ENCODE results near the gene RGMB.
"Not testable (repeated sequence)": the region's sequence is repeated elsewhere in the genome, so short reads cannot be mapped to it uniquely, and the experiment has no call there.

Gene RGMB

DNA sequence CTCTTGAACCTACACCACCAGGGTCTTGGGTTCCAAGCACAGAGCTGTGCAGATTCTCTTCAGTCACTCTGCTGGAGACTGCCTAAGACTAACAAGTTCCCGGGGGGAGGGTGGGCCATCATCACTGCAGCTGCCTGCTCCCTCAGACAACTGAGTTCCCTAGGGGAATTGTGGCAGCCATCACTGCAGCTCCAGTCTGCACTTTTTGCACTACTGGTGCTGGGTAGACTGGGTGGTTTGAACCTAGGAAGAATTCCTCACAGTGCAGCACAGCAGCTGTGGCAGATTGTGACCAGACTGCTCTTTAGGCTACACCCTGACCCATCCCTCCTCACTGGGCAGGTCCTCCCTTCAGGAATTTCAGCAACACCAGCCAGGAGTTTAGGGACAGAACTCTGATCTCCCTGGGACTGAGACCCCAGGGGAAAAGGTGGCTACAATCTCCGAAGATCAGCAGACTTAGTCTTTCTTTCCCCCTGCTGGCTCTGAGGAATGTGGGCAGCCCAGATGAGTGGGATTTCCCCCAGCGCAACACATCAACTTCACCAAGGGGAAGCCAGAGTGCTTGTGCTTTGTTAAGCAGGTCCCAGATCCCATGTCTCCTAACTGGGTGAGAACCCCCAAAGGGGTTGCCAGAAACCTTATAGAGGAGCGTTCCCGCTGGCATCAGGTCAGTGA is 30.9 kb upstream of the RGMB start:
- no peaks in the 10 kb centered on the region for H3K9me3 ChIP-seq (ENCODE audit: control insufficient read depth, low read length)
- H3K27ac ChIP-seq (ENCODE audit: insufficient read depth, low read depth, low read length, poor library complexity, severe bottlenecking), result no peak overlapping the region
- no peak overlapping the region for H3K4me3 ChIP-seq (ENCODE audit: insufficient read depth, low read depth, low read length)
- WGBS, 2 experiments, result 87 to 91% methylated on average over 5 of the region's 5 CpGs
- no peaks in the 10 kb centered on the region for H3K36me3 ChIP-seq (ENCODE audit: control insufficient read depth, insufficient read depth, low read length)
- peaks cover 5% of the 10 kb centered on the region for H3K4me1 ChIP-seq (ENCODE audit: control insufficient read depth, insufficient read depth, low read length)
- no peaks in the 10 kb centered on the region for H3K27me3 ChIP-seq (ENCODE audit: control insufficient read depth, insufficient read depth, low read length, poor library complexity, severe bottlenecking)

DNA sequence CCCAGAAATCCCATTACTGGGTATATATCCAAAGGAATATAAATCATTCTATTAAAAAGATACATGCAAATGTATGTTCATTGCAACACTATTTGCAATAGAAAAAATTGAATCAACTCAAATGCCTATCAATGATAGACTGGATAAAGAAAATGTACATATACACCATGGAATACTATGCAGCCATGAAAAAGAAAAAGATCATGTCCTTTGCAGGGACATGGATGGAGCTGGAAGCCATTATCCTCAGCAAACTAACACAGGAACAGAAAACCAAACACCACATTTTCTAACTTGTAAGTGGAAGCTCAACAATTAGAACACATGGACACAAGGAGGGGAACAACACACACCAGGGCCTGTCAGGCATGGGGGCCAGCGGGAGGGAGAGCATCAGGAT is 25.2 kb upstream of the RGMB start:
- not testable (repeated sequence) for H3K27me3 ChIP-seq (ENCODE audit: control insufficient read depth, insufficient read depth, low read length, poor library complexity, severe bottlenecking); H3K27ac ChIP-seq (ENCODE audit: insufficient read depth, low read depth, low read length, poor library complexity, severe bottlenecking); H3K36me3 ChIP-seq (ENCODE audit: control insufficient read depth, insufficient read depth, low read length); H3K9me3 ChIP-seq (ENCODE audit: control insufficient read depth, low read length); H3K4me3 ChIP-seq (ENCODE audit: insufficient read depth, low read depth, low read length); H3K4me1 ChIP-seq (ENCODE audit: control insufficient read depth, insufficient read depth, low read length)
- 76 to 100% methylated on average over 1 of the region's 1 CpG for WGBS, 2 experiments

DNA sequence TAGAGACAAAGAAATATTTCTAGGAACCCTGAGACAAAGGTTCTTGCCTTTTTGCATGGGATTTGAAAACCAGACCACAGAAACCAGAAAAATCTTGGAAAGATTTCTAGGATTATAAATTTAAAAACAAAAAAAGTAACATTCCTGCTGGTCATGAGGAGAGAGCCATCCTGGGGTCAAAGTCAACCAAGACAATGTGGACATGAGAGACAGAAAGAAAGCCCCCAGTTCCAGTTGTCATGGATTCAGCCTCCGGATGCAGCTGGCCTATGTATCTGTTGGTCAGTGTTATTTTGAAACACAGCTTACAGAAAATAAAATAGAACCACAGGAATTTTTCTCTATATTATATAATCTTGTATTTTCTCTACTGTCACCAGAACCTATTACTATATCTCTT is 24.4 kb upstream of the RGMB start:
- no peak overlapping the region for H3K27ac ChIP-seq (ENCODE audit: insufficient read depth, low read depth, low read length, poor library complexity, severe bottlenecking)

DNA sequence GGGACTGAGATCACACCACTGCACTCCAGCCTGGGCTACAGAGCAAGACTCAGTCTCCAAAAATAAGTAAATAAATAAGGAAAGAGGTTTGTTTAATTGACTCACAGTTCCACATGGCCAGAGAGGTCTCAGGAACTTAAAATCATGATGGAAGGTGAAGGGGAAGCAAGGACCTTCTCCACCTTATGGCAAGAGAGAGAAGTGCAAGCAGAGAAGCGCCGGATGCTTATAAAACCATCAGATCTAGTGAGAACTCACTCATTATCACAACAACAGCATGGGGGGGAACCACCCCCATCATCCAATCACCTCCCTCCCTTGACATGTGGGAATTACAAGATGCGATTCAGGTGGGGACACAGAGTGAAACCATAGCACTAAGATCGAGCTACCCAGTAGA is 22.8 kb upstream of the RGMB start:
- no peak overlapping the region for H3K27ac ChIP-seq (ENCODE audit: insufficient read depth, low read depth, low read length, poor library complexity, severe bottlenecking)
- no peak overlapping the region for H3K4me3 ChIP-seq (ENCODE audit: insufficient read depth, low read depth, low read length)
- H3K36me3 ChIP-seq (ENCODE audit: control insufficient read depth, insufficient read depth, low read length), result no peaks in the 10 kb centered on the region
- no peaks in the 10 kb centered on the region for H3K27me3 ChIP-seq (ENCODE audit: control insufficient read depth, insufficient read depth, low read length, poor library complexity, severe bottlenecking)
- 84 to 94% methylated on average over 4 of the region's 4 CpGs for WGBS, 2 experiments
- H3K4me1 ChIP-seq (ENCODE audit: control insufficient read depth, insufficient read depth, low read length), result no peaks in the 10 kb centered on the region
- no peaks in the 10 kb centered on the region for H3K9me3 ChIP-seq (ENCODE audit: control insufficient read depth, low read length)

More for the DNA sequence above, 24.4 kb upstream of the RGMB start:
- Histone ChIP-seq H3K4me3 (ENCODE audit: insufficient read depth, low read depth, low read length) (no peak overlapping the region), H3K36me3 (ENCODE audit: control insufficient read depth, insufficient read depth, low read length) (no peaks in the 10 kb centered on the region), H3K9me3 (ENCODE audit: control insufficient read depth, low read length) (no peaks in the 10 kb centered on the region), H3K4me1 (ENCODE audit: control insufficient read depth, insufficient read depth, low read length) (no peaks in the 10 kb centered on the region), H3K27me3 (ENCODE audit: control insufficient read depth, insufficient read depth, low read length, poor library complexity, severe bottlenecking) (no peaks in the 10 kb centered on the region)
- 86% methylated on average over 1 of the region's 1 CpG; no CpG with 5 or more reads in 1 of the 2 experiments for whole genome bisulfite sequencing, 2 experiments

DNA sequence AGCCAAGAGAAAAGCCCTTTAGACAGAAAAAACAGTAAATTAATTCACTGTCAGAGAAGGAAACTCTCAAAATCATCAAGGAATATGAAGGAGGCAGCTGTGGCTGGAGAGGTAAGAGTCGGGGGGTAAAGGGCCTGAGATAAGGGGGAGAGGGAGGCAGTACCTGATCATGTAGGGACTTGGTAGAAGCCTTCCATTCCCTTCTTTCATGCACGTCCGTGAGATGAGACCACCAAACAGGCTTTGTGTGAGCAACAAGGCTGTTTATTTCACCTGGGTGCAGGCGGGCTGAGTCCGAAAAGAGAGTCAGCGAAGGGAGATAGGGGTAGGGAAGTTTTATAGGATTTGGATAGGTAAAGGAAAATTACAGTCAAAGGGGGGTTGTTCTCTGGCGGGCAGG is 21.1 kb upstream of the RGMB start:
- H3K36me3 ChIP-seq (ENCODE audit: control insufficient read depth, insufficient read depth, low read length); H3K27ac ChIP-seq (ENCODE audit: insufficient read depth, low read depth, low read length, poor library complexity, severe bottlenecking); H3K27me3 ChIP-seq (ENCODE audit: control insufficient read depth, insufficient read depth, low read length, poor library complexity, severe bottlenecking); H3K9me3 ChIP-seq (ENCODE audit: control insufficient read depth, low read length); H3K4me1 ChIP-seq (ENCODE audit: control insufficient read depth, insufficient read depth, low read length); H3K4me3 ChIP-seq (ENCODE audit: insufficient read depth, low read depth, low read length): not testable (repeated sequence)
- WGBS, 2 experiments, result 79 to 85% methylated on average over 7 of the region's 7 CpGs

DNA sequence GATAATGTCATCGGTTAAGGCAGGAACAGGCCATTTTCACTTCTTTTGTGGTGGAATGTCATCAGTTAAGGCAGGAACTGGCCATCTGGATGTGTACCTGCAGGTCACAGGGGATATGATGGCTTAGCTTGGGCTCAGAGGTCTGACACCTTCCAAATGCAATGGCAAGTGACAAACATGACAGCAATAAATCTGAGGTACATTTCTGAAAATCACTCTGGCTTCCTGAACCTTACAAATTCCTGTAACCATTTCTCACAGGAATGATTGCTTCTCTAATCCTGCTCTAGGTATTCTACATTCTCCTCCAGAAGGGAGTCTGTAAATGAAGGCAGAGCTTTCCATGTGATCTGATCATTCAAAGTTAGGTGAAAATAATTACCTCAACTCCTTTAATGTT is 20.7 kb upstream of the RGMB start:
- not testable (repeated sequence) for H3K36me3 ChIP-seq (ENCODE audit: control insufficient read depth, insufficient read depth, low read length); H3K4me1 ChIP-seq (ENCODE audit: control insufficient read depth, insufficient read depth, low read length); H3K27ac ChIP-seq (ENCODE audit: insufficient read depth, low read depth, low read length, poor library complexity, severe bottlenecking); H3K4me3 ChIP-seq (ENCODE audit: insufficient read depth, low read depth, low read length); H3K27me3 ChIP-seq (ENCODE audit: control insufficient read depth, insufficient read depth, low read length, poor library complexity, severe bottlenecking); H3K9me3 ChIP-seq (ENCODE audit: control insufficient read depth, low read length)
- 67 to 80% methylated on average over 1 of the region's 1 CpG for WGBS, 2 experiments

DNA sequence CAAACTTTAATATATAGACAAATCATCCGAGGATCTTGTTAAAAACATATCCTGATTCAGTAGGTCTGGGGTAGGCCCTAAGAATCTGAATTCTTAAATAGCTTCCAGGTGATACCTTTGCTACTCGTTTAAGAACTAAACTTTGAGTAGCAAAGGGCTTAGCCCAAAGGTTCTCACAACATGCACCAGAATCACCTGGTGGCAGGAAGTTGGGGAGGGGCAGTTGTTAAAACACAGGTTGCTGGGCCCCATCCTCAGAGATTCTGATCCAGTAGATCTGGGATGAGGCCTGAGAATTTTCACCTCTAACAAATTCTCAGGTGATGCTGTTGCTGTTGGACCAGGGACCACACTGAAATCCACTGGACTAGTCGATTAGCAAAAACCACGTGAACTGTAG is 20.0 kb upstream of the RGMB start:
- Histone ChIP-seq H3K27me3 (ENCODE audit: control insufficient read depth, insufficient read depth, low read length, poor library complexity, severe bottlenecking) (no peaks in the 10 kb centered on the region), H3K9me3 (ENCODE audit: control insufficient read depth, low read length) (no peaks in the 10 kb centered on the region), H3K4me1 (ENCODE audit: control insufficient read depth, insufficient read depth, low read length) (no peaks in the 10 kb centered on the region), H3K4me3 (ENCODE audit: insufficient read depth, low read depth, low read length) (no peak overlapping the region), H3K27ac (ENCODE audit: insufficient read depth, low read depth, low read length, poor library complexity, severe bottlenecking) (no peak overlapping the region), H3K36me3 (ENCODE audit: control insufficient read depth, insufficient read depth, low read length) (no peaks in the 10 kb centered on the region)
- WGBS, 2 experiments, result 86 to 93% methylated on average over 4 of the region's 4 CpGs

DNA sequence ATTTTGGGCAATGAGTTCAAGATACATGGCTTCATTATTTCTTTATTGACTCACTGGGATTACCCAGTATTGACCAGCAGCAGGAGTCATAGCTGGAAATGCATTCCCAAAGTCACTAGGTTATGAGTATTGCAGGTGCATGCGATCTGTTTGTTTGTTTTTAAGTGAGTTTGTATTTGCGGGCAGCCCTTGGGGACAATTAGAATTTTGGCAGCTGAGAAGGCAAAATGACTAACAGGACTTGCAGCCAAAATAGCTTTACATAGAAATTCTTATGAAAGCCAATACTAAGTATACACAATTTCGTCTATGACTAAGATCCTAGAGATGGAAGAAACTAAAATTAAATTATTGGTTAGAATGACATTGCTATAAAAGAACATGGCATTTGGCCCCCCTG is 18.1 kb upstream of the RGMB start:
- 92 to 100% methylated on average over 2 to 3 of the region's 3 CpGs for WGBS, 2 experiments
- H3K27me3 ChIP-seq (ENCODE audit: control insufficient read depth, insufficient read depth, low read length, poor library complexity, severe bottlenecking), result no peaks in the 10 kb centered on the region
- no peaks in the 10 kb centered on the region for H3K9me3 ChIP-seq (ENCODE audit: control insufficient read depth, low read length)

DNA sequence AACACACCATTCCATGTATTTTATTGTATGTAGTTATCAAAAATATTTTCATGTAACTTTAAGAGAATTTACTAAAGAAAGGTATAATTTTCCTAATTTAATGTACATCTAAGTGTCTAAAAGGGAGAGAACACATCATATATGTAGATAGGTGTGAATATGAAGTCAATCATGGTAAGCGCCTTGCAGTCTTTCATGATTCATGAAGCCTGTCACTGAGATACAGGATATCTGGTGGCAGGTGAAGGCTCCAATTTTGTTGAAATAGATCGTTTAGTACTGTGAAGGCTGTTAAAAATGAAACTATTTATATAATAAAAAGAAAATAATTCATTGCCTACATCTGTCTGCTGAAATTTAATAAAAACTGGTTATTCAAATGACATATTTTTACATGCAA is 15.5 kb upstream of the RGMB start:
- no peaks in the 10 kb centered on the region for H3K9me3 ChIP-seq (ENCODE audit: control insufficient read depth, low read length)
- H3K27me3 ChIP-seq (ENCODE audit: control insufficient read depth, insufficient read depth, low read length, poor library complexity, severe bottlenecking), result no peaks in the 10 kb centered on the region
- peaks cover 1% of the 10 kb centered on the region for H3K4me1 ChIP-seq (ENCODE audit: control insufficient read depth, insufficient read depth, low read length)
- H3K27ac ChIP-seq (ENCODE audit: insufficient read depth, low read depth, low read length, poor library complexity, severe bottlenecking), result no peak overlapping the region
- 100% methylated on average over 1 of the region's 2 CpGs for WGBS, 2 experiments
- no peak overlapping the region for H3K4me3 ChIP-seq (ENCODE audit: insufficient read depth, low read depth, low read length)
- no peaks in the 10 kb centered on the region for H3K36me3 ChIP-seq (ENCODE audit: control insufficient read depth, insufficient read depth, low read length)

More for the DNA sequence above, 18.1 kb upstream of the RGMB start:
- H3K4me3 ChIP-seq (ENCODE audit: insufficient read depth, low read depth, low read length), result no peak overlapping the region
- H3K27ac ChIP-seq (ENCODE audit: insufficient read depth, low read depth, low read length, poor library complexity, severe bottlenecking), result no peak overlapping the region
- H3K36me3 ChIP-seq (ENCODE audit: control insufficient read depth, insufficient read depth, low read length), result no peaks in the 10 kb centered on the region
- H3K4me1 ChIP-seq (ENCODE audit: control insufficient read depth, insufficient read depth, low read length), result no peaks in the 10 kb centered on the region

DNA sequence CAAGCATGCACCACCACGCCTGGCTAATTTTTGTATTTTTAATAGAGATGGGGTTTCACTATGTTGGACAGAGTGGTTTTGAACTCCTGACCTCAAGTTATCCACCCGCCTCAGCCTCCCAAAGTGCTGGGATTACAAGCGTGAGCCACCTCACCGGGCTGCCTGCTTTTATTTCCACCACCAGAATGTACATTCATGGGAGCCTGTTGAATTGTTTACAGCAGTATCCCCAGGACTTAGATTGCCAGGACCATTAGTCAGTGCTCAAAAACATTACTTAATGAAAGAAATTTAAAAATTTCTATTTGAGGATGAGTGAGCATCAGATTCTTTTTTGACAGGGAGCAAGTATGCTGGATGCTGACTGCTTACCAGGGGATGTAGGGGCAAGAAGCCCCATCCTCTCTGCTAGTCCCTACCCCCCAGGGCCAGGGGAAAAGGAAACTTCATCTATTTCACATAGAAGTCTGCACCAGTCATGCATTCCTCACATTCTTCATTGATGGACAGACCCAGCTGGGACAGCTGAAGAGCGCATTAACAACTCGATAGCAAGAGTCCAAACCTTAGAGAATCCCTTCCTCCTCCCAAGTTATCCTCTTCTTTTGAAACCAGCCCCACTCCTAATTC is 10.3 kb upstream of the RGMB start:
- WGBS, 2 experiments, result 55 to 56% methylated on average over 6 of the region's 6 CpGs
- Histone ChIP-seq H3K9me3 (ENCODE audit: control insufficient read depth, low read length) (no peaks in the 10 kb centered on the region), H3K36me3 (ENCODE audit: control insufficient read depth, insufficient read depth, low read length) (no peaks in the 10 kb centered on the region), H3K4me3 (ENCODE audit: insufficient read depth, low read depth, low read length) (no peak overlapping the region), H3K27ac (ENCODE audit: insufficient read depth, low read depth, low read length, poor library complexity, severe bottlenecking) (peak overlapping the region; percentile 75), H3K4me1 (ENCODE audit: control insufficient read depth, insufficient read depth, low read length) (peaks cover 14% of the 10 kb centered on the region), H3K27me3 (ENCODE audit: control insufficient read depth, insufficient read depth, low read length, poor library complexity, severe bottlenecking) (no peaks in the 10 kb centered on the region)

Data from ectodermal cell (in vitro differentiated cells).